Stimulated activated naive CD8-positive, alpha-beta T cell treated with anti-CD3 and anti-CD28 coated beads, Interleukin-15, Interleukin-2, amounts not matched to agents 100 ng/mL and 50 ng/mL, for 24 hours (primary cell): ENCODE data around the gene CCDC12.
"Not testable (repeated sequence)": the region's sequence is repeated elsewhere in the genome, so short reads cannot be mapped to it uniquely, and the experiment has no call there.

Experiments
- H3K27ac Mint-ChIP-seq: one replicate; pipeline ENCODE4 v1.8.0; 2021; ENCODE audit warnings: mild to moderate bottlenecking, mixed read lengths
- H3K27me3 Mint-ChIP-seq: one replicate; pipeline ENCODE4 v1.8.0; 2021; ENCODE audit warnings: mixed read lengths
- H3K36me3 Mint-ChIP-seq: one replicate; pipeline ENCODE4 v1.8.0; 2021; ENCODE audit warnings: low read depth, mixed read lengths
- H3K4me1 Mint-ChIP-seq: one replicate; pipeline ENCODE4 v1.8.0; 2021; ENCODE audit warnings: low read depth, mixed read lengths
- H3K4me3 Mint-ChIP-seq: one replicate; pipeline ENCODE4 v1.8.0; 2021; ENCODE audit warnings: mild to moderate bottlenecking, mixed read lengths
- H3K9me3 Mint-ChIP-seq: one replicate; pipeline ENCODE4 v1.8.0; 2021; ENCODE audit warnings: mixed read lengths

The CCDC12 gene

GRCh38 chr3:46964038-46964590 lies 12.4 kb downstream of the CCDC12 start:
- Mint-ChIP-seq H3K36me3 (peaks cover 46% of the 10 kb centered on the region), H3K4me1 (peaks cover 90% of the 10 kb centered on the region)
- not testable (repeated sequence) for H3K27ac Mint-ChIP-seq, H3K4me3 Mint-ChIP-seq, H3K9me3 Mint-ChIP-seq, H3K27me3 Mint-ChIP-seq

- Mint-ChIP-seq H3K27ac (peak overlapping the region; percentile 12), H3K4me3 (no peak overlapping the region), H3K36me3 (peaks cover 51% of the 10 kb centered on the region), H3K27me3 (no peaks in the 10 kb centered on the region), H3K4me1 (peaks cover 90% of the 10 kb centered on the region), H3K9me3 (no peaks in the 10 kb centered on the region)
These were observed 13.6 kb downstream of the CCDC12 start for GRCh38 chr3:46962990-46963389.

- Mint-ChIP-seq H3K9me3 (no peaks in the 10 kb centered on the region), H3K27ac (peak overlapping the region; percentile 65), H3K27me3 (no peaks in the 10 kb centered on the region), H3K36me3 (peaks cover 51% of the 10 kb centered on the region), H3K4me3 (no peak overlapping the region), H3K4me1 (peaks cover 89% of the 10 kb centered on the region)
These were observed 14.1 kb downstream of the CCDC12 start for GRCh38 chr3:46962427-46962826.

- Mint-ChIP-seq H3K4me3 (peak overlapping the region; percentile 76), H3K27ac (peak overlapping the region; percentile 95), H3K36me3 (peaks cover 43% of the 10 kb centered on the region)
These were observed 15.7 kb downstream of the CCDC12 start for GRCh38 chr3:46960835-46961234.

GRCh38 chr3:46960081-46960701 lies 16.4 kb downstream of the CCDC12 start:
- Mint-ChIP-seq H3K27me3 (no peaks in the 10 kb centered on the region), H3K4me1 (peaks cover 89% of the 10 kb centered on the region), H3K9me3 (no peaks in the 10 kb centered on the region), H3K36me3 (peaks cover 43% of the 10 kb centered on the region), H3K4me3 (peak overlapping the region; percentile 76), H3K27ac (peak overlapping the region; percentile 95)

More at GRCh38 chr3:46960835-46961234, 15.7 kb downstream of the CCDC12 start:
- H3K4me1 Mint-ChIP-seq, result peaks cover 89% of the 10 kb centered on the region
- no peaks in the 10 kb centered on the region for H3K9me3 Mint-ChIP-seq
- H3K27me3 Mint-ChIP-seq, result no peaks in the 10 kb centered on the region

GRCh38 chr3:46959161-46959511 lies 17.4 kb downstream of the CCDC12 start:
- Mint-ChIP-seq H3K4me1 (peaks cover 93% of the 10 kb centered on the region), H3K36me3 (peaks cover 48% of the 10 kb centered on the region), H3K27ac (peak overlapping the region; percentile 95), H3K9me3 (no peaks in the 10 kb centered on the region), H3K27me3 (no peaks in the 10 kb centered on the region), H3K4me3 (peak overlapping the region; percentile 76)

GRCh38 chr3:46958467-46959160 lies 17.9 kb downstream of the CCDC12 start:
- H3K27me3 Mint-ChIP-seq, result no peaks in the 10 kb centered on the region

GRCh38 chr3:46957092-46957820 lies 19.3 kb downstream of the CCDC12 start:
- Mint-ChIP-seq H3K4me3 (no peak overlapping the region), H3K27me3 (no peaks in the 10 kb centered on the region), H3K4me1 (peaks cover 99% of the 10 kb centered on the region), H3K27ac (peak overlapping the region; percentile 97), H3K9me3 (no peaks in the 10 kb centered on the region), H3K36me3 (peaks cover 41% of the 10 kb centered on the region)

More at GRCh38 chr3:46958467-46959160, 17.9 kb downstream of the CCDC12 start:
- H3K4me1 Mint-ChIP-seq, result peaks cover 98% of the 10 kb centered on the region
- peak overlapping the region; percentile 76 for H3K4me3 Mint-ChIP-seq
- H3K27ac Mint-ChIP-seq, result peak overlapping the region; percentile 95
- peaks cover 48% of the 10 kb centered on the region for H3K36me3 Mint-ChIP-seq
- H3K9me3 Mint-ChIP-seq, result no peaks in the 10 kb centered on the region

- H3K27me3 Mint-ChIP-seq, result no peaks in the 10 kb centered on the region
- peaks cover 44% of the 10 kb centered on the region for H3K36me3 Mint-ChIP-seq
- peak overlapping the region; percentile 97 for H3K27ac Mint-ChIP-seq
- peak overlapping the region; percentile 44 for H3K4me3 Mint-ChIP-seq
- H3K4me1 Mint-ChIP-seq, result peaks cover 97% of the 10 kb centered on the region
- H3K9me3 Mint-ChIP-seq, result no peaks in the 10 kb centered on the region
These were observed 20.7 kb downstream of the CCDC12 start for GRCh38 chr3:46955801-46956259.

GRCh38 chr3:46955157-46955556 lies 21.4 kb downstream of the CCDC12 start:
- no peaks in the 10 kb centered on the region for H3K27me3 Mint-ChIP-seq
- peak overlapping the region; percentile 44 for H3K4me3 Mint-ChIP-seq
- H3K4me1 Mint-ChIP-seq, result peaks cover 96% of the 10 kb centered on the region
- no peaks in the 10 kb centered on the region for H3K9me3 Mint-ChIP-seq
- H3K36me3 Mint-ChIP-seq, result peaks cover 39% of the 10 kb centered on the region
- H3K27ac Mint-ChIP-seq, result peak overlapping the region; percentile 97

- H3K27me3 Mint-ChIP-seq, result no peaks in the 10 kb centered on the region
- H3K9me3 Mint-ChIP-seq, result no peaks in the 10 kb centered on the region
- H3K4me1 Mint-ChIP-seq, result peaks cover 96% of the 10 kb centered on the region
- peak overlapping the region; percentile 97 for H3K27ac Mint-ChIP-seq
- H3K4me3 Mint-ChIP-seq, result peak overlapping the region; percentile 65
- peaks cover 42% of the 10 kb centered on the region for H3K36me3 Mint-ChIP-seq
These were observed 22.4 kb downstream of the CCDC12 start for GRCh38 chr3:46954178-46954577.

GRCh38 chr3:46953234-46954010 lies 23.1 kb downstream of the CCDC12 start:
- Mint-ChIP-seq H3K9me3 (no peaks in the 10 kb centered on the region), H3K27me3 (no peaks in the 10 kb centered on the region), H3K4me3 (peak overlapping the region; percentile 65), H3K36me3 (peaks cover 40% of the 10 kb centered on the region), H3K27ac (peak overlapping the region; percentile 97), H3K4me1 (peaks cover 96% of the 10 kb centered on the region)

GRCh38 chr3:46952813-46953212 lies 23.7 kb downstream of the CCDC12 start:
- Mint-ChIP-seq H3K36me3 (peaks cover 40% of the 10 kb centered on the region), H3K4me3 (peak overlapping the region; percentile 65), H3K4me1 (peaks cover 96% of the 10 kb centered on the region), H3K9me3 (no peaks in the 10 kb centered on the region), H3K27me3 (no peaks in the 10 kb centered on the region), H3K27ac (peak overlapping the region; percentile 97)

GRCh38 chr3:46950650-46951241 lies 25.8 kb downstream of the CCDC12 start:
- Mint-ChIP-seq H3K36me3 (peaks cover 57% of the 10 kb centered on the region), H3K27me3 (no peaks in the 10 kb centered on the region), H3K4me3 (peak overlapping the region; percentile 12), H3K27ac (peak overlapping the region; percentile 43), H3K9me3 (no peaks in the 10 kb centered on the region), H3K4me1 (peaks cover 97% of the 10 kb centered on the region)
